SK-N-SH treated with all-trans-retinoic acid at 6 μM for 48 hours (cell line): ENCODE data around the gene DUSP18.

Source experiments
- ESRRG ChIP-seq: fragments of 250-450 bp; sonication (Bioruptor Pico); IDR thresholded peaks from 2 replicates; pipeline ENCODE4 v1.6.1; 2021; ENCODE audit warnings: mild to moderate bottlenecking
- OSR1 ChIP-seq: fragments of 250-450 bp; sonication (Bioruptor Pico); IDR thresholded peaks from 2 replicates; pipeline ENCODE4 v1.8.0; 2022; ENCODE audit warnings: moderate library complexity, mild to moderate bottlenecking, inconsistent platforms
- PATZ1 ChIP-seq: fragments of 250-450 bp; sonication (Bioruptor Pico); IDR thresholded peaks from 2 replicates; pipeline ENCODE4 v1.8.0; 2020; ENCODE audit warnings: mild to moderate bottlenecking, moderate library complexity, borderline replicate concordance
- SNAI2 ChIP-seq: fragments of 250-450 bp; sonication (Bioruptor Pico); IDR thresholded peaks from 2 replicates; pipeline ENCODE4 v1.5.0; 2020; ENCODE audit warnings: mild to moderate bottlenecking, moderate library complexity
- TCF4 ChIP-seq: fragments of 250-450 bp; sonication (Bioruptor Pico); IDR thresholded peaks from 2 replicates; pipeline ENCODE4 v1.8.0; 2021; ENCODE audit warnings: mild to moderate bottlenecking, moderate library complexity, borderline replicate concordance
- TSHZ2 ChIP-seq: fragments of 250-450 bp; sonication (Bioruptor Pico); IDR thresholded peaks from 2 replicates; pipeline ENCODE4 v1.5.0; 2020; ENCODE audit warnings: mild to moderate bottlenecking, moderate library complexity
- ZC3H10 ChIP-seq: fragments of 250-450 bp; sonication (Bioruptor Pico); IDR thresholded peaks from 2 replicates; pipeline ENCODE4 v1.5.1; 2021; ENCODE audit warnings: mild to moderate bottlenecking, moderate library complexity
- ZFP3 ChIP-seq: fragments of 250-450 bp; sonication (Bioruptor Pico); IDR thresholded peaks from 2 replicates; pipeline ENCODE4 v1.5.0; 2020; ENCODE audit warnings: mild to moderate bottlenecking, moderate library complexity
- TF ChIP-seq, protein P1 (sequence below): fragments of 250-450 bp; sonication (Bioruptor Pico); IDR thresholded peaks from 2 replicates; pipeline ENCODE4 v1.8.0; 2021; ENCODE audit warnings: low read depth, mild to moderate bottlenecking, moderate library complexity, borderline replicate concordance

GRCh38 chr22:30654361-30654760 is 13.3 kb downstream of the DUSP18 start:
- no peak for TF ChIP-seq TSHZ2
- TF ChIP-seq, protein P1, sequence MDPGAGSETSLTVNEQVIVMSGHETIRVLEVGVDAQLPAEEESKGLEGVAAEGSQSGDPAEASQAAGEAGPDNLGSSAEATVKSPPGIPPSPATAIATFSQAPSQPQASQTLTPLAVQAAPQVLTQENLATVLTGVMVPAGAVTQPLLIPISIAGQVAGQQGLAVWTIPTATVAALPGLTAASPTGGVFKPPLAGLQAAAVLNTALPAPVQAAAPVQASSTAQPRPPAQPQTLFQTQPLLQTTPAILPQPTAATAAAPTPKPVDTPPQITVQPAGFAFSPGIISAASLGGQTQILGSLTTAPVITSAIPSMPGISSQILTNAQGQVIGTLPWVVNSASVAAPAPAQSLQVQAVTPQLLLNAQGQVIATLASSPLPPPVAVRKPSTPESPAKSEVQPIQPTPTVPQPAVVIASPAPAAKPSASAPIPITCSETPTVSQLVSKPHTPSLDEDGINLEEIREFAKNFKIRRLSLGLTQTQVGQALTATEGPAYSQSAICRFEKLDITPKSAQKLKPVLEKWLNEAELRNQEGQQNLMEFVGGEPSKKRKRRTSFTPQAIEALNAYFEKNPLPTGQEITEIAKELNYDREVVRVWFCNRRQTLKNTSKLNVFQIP (CRISPR knock-in tag), result no peak
- TF ChIP-seq ZC3H10 (CRISPR knock-in tag), result no peak
- TF ChIP-seq PATZ1 (CRISPR knock-in tag), result no peak
- no peak for TF ChIP-seq TCF4
- no peak for TF ChIP-seq SNAI2 (CRISPR knock-in tag)
- TF ChIP-seq ESRRG (CRISPR knock-in tag), result no peak
- no peak for TF ChIP-seq OSR1 (CRISPR knock-in tag)
- no peak for TF ChIP-seq ZFP3
